ENCODE results near the gene SLC4A11.
"Not testable (repeated sequence)": the region's sequence is repeated elsewhere in the genome, so short reads cannot be mapped to it uniquely, and the experiment has no call there.

Gene SLC4A11

DNA sequence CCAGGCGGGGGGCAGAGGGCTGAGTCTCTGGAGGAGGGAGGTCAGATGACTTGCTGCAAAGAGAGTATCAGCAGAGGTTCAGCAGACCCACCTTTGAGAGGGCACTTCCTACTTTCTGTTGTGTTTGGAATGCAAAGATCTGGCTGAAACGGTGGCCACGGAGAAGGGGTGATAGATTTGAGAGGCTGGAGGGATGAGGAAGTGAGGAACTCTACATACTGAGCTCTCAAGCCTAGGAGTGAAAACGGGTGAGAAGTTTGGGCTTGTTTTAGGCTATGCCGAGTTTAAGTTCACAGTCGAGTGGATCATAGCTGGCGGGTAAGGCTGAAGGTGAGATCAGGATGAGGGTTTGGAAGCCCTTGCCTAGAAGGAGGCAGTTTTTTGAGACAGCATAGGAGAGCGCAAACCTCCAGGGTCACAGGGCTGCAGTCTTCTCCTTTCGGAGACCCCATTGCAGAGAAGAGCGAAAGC lies 30.2 kb downstream of the SLC4A11 start:
- peak overlapping the region; percentile 75 for H3K27ac ChIP-seq
- no peak for DNase-seq (ENCODE audit: low read depth, low spot score)

DNA sequence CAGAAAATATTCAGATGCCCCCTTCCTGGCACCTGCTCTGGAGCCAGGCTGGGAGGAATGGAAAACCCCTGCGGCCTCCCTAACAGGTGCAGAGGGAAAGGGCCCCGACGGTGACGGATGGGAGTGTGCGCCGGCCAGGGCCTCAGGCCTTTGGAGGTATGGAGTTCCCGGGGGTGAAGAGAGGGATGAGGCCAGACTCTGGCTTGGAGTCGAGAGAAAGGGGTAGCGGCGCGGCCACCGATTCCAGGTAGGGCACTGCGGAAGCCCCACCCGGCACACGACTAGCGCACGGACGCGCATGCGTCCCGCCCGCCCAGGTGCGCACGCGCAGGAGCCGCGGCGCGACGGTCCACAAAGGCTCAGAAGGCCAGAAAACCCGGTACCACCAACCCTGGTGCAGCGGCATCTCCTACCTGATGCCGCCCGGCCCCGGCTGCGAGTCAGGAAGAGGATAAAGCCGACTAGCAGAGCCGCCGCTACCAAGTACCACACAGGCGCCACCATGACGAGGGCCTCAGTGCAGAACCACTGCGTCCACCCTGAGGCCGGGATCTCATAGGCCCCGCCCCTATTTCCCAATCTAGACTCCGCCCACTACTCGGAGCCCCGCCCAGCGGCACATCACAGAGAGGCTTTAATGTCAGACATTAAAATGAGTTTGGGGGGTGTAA lies 34.7 kb downstream of the SLC4A11 start, which contains the start of gene DDRGK1:
TSS of gene DDRGK1 (minus strand) at position 559 of the 671 bp plus-strand sequence. CDS start at position 504, 55 bp downstream.
- no peak for DNase-seq (ENCODE audit: low read depth, low spot score)
- peak within 1 kb of the TSS; percentile 80 for H3K27ac ChIP-seq

DNA sequence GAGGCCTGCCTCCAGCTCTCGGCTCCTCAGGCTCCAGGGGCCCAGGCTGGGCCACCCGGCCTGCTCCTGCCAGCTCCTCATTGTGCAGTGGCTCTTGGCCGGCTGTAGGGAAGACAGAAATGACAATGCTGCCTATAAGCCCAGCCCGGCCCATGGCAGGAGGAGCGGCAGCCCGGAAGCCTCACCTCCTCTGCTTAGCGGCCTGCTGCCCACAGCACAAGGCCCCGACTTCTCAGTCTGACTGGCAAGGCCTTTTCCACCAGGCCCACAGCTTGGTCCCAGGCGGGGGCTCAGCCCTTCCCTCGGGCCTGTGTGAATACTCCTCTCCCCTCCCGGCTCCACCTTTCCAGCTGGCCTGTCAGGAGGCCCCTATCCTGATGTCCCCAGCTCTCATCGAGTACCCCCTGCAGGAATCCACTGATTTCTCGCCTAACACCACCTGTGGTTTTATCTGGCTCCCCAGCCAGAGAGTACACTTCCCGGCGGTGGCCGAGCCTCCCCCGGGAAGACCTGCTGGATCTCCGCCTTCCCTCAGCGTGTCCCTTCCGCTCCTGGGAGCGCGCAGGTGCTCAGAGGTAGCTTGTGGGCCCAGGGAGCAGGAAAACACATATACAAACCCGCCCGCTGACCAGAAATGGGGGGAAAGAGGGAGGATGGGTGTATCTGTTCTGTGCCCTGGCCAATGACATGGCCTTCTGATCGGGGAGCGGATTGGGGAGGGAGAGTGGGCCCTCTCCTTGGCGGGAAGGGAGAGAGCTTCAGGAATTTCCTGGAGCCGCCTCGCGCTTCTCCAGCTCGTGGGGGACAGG lies 35.5 kb downstream of the SLC4A11 start:
- peak overlapping the region; percentile 80 for H3K27ac ChIP-seq
- DNase-seq (ENCODE audit: low read depth, low spot score) = no peak

DNA sequence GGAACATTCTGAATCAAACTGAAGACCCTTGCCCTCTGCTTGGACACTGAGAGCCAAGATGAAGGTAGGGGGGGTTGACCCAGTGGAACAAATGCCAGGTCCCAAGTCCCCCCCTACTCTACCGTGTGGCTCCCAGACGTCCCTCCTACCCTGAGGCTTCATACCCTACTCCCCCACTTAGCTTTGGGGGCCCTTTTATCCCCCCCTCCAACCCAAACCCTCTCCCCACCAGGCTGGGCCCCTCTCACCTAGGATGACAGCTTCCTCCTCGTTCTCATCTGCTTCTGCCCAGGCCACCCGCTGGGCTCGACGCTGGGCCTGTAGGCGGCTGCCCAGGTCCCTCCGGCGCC lies 36.0 kb downstream of the SLC4A11 start:
- no peak for DNase-seq (ENCODE audit: low read depth, low spot score)
- H3K27ac ChIP-seq = peak overlapping the region; percentile 80

DNA sequence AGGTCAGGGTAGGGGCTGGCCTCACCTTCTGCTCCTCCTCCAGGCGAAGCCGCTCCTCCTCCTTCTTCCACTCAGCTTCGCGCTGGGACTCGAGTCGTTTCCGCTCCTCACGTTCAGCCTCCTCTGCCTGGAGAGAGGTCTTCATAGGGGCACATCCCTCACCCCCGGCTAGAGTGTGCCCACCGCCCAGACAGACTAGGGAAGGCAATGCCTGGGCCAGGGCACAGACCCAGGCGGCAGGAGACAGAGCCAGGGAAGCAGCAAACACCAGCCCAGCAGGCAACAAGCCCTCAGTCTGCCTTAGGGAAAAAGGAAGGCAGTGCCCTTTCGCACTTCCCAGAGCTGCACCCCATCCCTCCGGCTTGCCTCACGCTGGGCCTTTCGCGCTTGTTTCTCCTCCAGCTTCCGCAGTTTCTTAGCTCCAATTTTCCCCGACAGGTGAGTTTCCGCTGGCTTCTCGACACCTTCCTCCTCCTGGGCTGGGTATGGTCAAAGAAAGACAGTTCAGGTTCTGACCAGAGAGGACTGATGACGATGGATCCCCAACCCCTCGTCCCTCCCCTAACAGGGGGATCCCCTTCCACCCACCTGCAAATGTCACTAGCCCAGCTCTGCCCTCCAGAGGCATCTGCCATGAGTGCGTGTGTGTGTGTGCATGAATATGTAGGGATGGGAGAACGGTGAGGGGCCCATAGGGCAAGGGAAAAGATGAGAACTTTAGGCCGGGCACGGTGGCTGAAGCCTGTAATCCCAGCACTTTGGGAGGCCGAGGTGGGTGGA lies 38.8 kb downstream of the SLC4A11 start:
- no peak overlapping the region for H3K27ac ChIP-seq
- no peak for DNase-seq (ENCODE audit: low read depth, low spot score)

DNA sequence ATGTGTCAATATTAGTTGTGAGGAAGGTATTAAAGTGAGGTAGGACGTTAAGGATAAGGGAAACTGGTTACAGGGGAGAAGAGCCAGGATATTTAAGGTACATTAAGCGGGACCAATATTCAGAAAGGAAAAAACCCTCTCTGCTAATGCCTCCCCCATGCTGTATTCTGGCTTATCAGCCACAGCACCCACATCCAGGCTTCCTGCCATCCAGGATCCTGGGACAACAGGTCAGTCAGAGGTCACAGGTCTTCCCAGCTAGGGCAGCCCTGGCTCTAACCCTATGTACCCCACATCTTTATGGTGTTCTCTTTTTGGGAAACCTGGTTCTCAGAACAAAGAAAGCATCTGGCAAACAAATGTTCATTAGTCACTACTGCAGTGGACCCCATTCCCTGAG lies 39.8 kb downstream of the SLC4A11 start:
- no peak overlapping the region for H3K27ac ChIP-seq
- no peak for DNase-seq (ENCODE audit: low read depth, low spot score)

DNA sequence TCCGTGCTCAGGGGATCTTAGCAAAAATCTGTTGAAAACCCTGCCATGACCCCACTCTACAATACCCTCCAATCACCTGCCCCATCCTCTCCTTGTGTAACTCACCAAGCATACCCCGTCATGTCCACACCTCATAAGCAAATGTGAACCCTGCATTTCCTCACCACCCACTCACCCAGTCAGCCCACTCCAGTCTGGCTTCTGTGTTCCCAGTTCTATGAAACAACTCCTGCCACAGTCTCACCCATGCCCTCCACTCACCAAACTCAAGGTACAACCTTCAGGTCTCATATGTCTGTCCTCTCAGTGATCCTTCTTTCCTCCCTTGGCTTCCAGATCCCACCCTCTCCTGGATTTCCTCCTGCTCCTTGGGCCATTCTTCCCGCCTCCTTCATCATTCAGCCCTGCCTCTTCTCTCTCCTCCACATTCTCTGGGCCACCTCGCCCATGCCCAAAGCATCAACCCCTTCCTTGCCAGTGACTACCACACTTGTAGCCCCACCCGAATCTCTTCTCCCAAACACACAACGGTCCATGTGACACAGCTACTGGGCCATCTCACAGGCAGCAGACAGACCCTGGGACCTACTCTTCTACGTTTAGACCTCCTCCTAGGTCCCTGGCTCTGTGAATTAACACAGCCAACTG lies 43.3 kb downstream of the SLC4A11 start:
- DNase-seq (ENCODE audit: low read depth, low spot score) = no peak
- no peak overlapping the region for H3K27ac ChIP-seq

DNA sequence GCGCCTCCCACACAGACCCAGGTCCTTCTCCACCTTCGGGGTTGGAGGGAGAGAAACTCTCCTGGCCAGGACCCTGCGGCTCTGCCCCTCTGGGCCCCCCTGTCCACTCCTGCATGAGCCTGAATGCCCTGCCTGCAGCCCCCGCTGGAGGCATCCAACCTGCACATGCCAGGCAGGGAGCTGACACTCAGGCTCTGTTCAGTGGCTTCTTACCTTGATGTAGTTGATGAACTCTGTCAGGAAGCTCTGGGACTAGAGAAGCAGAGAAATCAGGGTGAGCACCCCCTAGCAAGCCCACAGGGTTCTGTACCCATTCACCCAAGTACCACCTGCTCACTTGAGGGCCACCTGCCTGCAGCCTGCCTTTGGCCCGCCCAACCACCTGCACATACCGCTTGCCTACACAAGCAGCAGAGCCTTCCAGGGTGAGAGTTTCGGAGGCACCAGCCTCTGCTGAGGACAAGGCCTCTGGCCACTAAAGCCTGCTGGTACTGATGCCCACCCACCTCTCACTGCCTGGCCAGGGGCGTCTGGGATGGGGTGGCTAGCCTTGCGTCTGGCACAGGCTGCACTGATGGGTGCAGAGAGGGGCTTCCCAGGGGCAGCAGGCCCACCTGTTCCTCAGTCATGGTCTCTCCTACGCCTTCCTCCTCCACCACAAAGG lies 44.2 kb downstream of the SLC4A11 start:
- DNase-seq (ENCODE audit: low read depth, low spot score) = no peak
- H3K27ac ChIP-seq = no peak overlapping the region

DNA sequence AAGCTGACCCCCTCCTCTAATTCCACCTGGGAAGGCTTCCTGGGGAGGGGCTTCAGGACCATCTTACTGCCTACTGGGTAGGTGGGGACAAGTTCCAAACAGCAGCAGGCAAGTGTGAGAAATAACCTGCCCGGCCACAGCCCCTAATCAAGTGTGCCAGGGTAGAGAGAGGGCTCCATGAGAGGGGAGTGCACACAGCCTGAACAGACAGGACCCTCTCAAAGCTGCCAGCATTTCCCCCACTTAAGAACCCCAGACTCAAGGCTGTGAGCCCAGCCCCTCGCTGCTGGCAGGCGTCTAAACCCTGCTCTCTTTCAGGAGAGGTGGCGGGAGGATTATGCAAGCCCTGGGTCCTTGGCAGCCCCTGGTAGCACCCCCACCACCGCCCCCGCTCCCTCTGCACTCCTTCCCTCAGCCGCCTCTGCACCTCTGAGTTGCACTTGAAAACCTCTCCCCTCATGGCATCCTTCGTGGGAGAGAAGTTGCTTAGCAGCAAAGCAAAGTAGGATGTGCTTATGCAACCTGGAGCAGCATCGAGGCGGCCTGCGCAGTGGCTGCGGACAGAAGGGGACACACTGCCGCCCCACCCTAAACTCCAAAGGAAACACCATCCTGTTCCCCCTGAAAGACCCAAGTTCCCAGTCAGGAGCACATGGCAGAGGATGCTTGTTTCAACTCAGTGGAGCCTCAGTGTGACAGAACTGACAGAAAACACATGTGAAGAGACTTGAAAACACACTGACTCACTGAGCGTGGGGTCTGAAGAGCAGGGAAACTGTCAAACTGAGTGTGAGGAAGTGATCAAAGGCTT lies 45.0 kb downstream of the SLC4A11 start:
- DNase-seq (ENCODE audit: low read depth, low spot score) = no peak
- no peak overlapping the region for H3K27ac ChIP-seq

DNA sequence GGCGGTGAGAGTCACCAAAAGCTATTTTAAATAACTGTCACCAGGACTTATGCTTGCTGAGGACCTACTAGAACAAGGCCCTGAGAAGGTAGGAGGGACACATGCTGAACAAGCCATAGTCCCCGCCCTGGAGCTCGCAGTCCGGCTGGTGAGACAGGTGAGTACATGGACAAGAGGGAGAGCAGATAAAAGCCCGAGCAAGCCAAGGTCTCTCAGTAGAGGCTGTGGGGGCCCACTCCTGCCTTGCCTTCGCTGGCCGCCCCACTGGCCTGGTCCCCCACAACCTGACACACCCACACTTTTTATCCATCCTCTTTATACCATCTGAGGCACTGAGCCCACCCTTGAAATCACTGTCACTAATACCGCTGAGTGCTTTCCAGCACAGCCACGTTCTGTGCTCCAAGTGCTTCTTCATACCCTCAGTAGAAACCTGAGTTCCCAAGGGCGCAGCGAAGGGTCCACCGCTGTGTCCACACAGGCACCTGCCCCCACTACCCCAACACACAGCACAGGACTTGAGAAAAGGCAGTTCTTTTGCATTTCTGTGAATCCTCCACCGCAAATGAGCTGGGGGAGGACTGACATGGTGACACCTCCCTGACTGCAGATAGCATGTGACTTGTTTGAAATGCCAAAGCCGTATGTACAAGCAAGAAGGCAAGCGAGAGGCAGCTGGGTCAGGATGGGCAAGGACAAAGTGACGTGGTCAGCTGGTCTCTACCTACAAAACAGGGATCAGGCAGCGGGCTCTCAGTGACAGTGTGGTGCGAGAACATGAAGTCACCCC lies 46.6 kb downstream of the SLC4A11 start:
- no peak for DNase-seq (ENCODE audit: low read depth, low spot score)
- no peak overlapping the region for H3K27ac ChIP-seq

DNA sequence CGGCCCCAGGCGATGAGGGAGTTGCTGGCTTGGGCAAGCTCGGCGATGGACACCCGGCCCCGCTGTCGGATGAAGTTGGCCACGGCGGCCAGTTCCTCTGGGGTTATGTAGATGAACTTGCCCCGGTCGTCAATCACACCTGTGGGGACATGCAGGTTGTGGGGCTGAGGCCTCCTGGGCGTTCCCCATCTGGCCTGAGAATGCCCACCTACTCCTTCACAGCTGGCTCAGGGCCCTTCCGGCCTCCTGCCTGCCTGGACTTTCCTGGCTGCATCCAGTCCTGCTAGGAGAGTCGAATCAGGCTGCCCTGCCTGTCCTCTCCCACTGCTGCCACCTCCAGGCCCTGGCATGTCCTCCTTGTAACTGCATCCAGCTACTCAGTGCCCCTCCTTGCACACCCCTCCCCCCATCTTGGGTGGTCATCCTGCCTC lies 48.3 kb downstream of the SLC4A11 start:
- no peak for DNase-seq (ENCODE audit: low read depth, low spot score)
- no peak overlapping the region for H3K27ac ChIP-seq

DNA sequence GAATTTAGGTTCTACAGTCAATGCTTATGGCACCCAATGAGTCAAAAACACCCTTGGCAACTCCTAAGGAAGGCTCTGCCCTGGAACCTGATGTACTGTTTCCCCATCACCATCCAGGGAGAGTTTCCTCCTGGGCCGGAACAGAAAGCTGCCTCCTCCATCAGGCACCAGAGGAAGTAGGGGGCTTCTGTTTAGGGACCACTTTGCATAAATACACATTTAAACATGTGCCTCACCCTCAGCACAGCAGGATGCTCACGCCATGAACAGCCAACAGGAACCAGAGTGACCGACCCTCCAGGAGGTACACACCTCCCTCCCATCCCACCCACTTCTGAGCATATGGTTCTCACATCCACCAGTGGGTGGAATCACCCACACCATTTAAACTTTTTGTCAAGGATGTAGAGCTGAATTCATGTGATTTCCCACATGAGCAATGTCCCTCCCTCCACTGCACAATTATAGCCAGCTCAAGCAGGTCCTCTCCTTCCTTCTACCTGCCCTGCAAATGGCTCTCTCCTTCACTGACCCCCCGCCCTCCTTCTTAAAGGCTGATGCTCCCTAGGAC lies 49.3 kb downstream of the SLC4A11 start:
- no peak for DNase-seq (ENCODE audit: low read depth, low spot score)
- no peak overlapping the region for H3K27ac ChIP-seq

DNA sequence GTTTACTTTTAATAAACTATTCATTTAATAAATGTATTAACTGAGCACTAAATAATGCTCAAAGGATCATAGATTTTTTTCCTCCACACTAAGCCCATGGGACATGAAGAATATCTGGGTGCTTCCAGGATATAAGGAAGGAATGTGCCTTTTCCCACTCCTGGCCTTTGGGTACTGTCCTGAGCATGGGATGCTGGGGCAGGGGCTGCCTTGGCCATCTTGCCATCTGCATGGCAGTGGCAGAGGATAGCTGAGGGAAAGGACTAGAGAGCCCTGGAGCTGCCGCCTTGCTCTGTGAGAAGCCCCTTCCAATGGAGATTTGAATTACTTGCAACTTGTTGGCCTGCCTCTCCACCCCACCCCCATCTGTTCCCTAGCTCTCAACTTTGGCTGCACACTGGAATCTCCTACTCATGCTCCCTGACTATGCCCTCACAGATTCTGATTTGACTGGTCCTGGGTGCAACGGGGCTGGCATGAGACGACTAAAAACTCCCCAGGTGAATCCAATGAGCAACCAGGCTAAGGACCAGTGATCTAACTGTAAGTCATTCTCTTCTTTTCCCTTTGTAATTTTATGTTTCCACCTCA lies 50.1 kb downstream of the SLC4A11 start:
- no peak overlapping the region for H3K27ac ChIP-seq
- DNase-seq (ENCODE audit: low read depth, low spot score) = no peak

DNA sequence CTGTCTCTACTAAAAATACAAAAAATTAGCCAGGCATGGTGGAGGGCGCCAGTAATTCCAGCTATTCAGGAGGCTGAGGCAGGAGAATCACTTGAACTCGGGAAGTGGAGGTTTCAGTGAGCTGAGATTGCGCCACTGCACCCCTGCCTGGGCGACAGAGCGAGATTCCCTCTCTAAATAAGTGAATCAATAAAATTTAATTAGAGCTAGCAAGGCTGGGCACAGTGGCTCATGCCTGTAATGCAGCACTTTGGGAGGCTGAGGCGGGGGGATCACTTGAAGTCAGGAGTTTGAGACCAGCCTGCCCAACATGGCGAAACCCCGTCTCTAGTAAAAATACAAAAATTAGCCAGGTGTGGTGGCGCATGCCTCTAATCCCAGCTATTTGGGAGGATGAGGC lies 51.1 kb downstream of the SLC4A11 start:
- not testable (repeated sequence) for DNase-seq (ENCODE audit: low read depth, low spot score); H3K27ac ChIP-seq

DNA sequence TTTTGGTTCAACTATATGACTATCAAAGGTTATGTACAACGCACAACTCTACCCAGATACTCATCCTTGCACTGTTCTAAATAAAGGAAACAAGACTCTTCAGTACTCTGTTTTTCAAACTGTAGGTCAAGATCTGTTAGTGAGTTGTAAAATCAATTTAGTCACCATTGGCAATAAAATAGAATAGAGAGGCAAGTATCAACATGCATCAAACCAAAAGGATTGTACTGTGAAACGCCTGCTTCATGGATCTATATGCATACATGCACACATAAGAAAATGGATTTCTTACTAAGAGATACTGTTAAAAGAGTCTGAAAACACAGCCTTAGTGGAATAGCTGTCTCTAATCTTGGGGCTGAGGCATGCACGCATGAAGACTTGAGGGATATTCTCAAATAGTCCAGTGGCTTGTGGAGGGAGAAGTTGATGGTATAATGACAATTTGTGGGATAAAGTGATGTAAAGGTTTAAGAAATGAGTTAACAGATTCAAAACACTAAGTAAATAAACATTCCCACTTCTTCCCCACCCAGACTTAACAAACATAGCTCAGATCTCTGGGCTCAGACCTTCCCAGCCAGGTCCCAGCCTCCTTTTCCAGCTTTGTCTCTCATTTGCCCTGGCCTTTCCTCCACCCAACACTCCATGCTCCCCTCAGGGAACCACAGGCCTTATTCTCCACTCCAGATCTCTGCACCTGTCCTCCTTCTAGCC lies 54.9 kb downstream of the SLC4A11 start:
- H3K27ac ChIP-seq = peak overlapping the region; percentile 33
- DNase-seq (ENCODE audit: low read depth, low spot score) = no peak

DNA sequence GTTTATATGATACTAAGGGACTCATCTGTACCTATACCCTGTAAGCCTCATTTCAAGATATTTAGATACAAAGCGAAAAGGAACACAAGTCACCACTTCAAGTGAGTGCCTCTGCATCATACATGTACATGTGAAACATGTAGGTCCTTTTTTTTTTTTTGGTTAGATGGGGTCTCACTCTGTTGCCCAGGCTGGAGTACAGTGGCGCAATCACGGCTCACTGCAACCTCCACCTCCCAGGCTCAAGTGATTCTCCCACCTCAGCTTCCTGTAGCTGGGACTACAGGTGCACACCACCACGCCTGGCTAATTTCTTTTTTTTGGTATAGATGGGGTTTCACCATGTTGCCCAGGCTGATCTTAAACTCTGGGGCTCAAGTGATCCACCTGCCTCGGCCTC lies 56.6 kb downstream of the SLC4A11 start:
- not testable (repeated sequence) for DNase-seq (ENCODE audit: low read depth, low spot score); H3K27ac ChIP-seq

DNA sequence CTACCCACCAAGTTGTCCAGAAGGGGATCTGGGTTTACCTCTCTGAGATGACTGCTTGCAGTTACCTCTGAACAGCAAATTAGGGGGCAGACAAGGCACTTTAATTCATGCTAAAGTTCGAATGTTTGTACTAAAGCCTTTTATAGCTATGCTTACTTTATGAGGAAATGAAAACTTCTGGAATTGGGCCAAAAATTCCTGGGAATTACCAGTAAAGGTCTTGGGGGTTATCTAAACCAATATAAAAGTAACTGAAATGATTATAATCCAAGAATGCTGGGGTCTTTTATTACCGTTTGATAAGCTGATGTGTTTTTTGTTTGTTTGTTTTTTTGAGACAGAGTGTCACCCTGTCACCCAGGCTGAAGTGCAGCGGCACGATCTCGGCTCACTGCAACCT lies 57.7 kb downstream of the SLC4A11 start:
- no peak for DNase-seq (ENCODE audit: low read depth, low spot score)
- H3K27ac ChIP-seq = no peak overlapping the region
